HG03521 (cell line): Measurements from ENCODE around the gene VAV1.

Source experiments
- ATAC-seq: cut with Tn5 transposase; IDR thresholded peaks from one replicate; pipeline ENCODE4 v1.9.1; 2021; ENCODE audit warnings: mild to moderate bottlenecking, moderate library complexity; ENCODE audit not compliant: unreplicated experiment

The VAV1 gene, protein sequence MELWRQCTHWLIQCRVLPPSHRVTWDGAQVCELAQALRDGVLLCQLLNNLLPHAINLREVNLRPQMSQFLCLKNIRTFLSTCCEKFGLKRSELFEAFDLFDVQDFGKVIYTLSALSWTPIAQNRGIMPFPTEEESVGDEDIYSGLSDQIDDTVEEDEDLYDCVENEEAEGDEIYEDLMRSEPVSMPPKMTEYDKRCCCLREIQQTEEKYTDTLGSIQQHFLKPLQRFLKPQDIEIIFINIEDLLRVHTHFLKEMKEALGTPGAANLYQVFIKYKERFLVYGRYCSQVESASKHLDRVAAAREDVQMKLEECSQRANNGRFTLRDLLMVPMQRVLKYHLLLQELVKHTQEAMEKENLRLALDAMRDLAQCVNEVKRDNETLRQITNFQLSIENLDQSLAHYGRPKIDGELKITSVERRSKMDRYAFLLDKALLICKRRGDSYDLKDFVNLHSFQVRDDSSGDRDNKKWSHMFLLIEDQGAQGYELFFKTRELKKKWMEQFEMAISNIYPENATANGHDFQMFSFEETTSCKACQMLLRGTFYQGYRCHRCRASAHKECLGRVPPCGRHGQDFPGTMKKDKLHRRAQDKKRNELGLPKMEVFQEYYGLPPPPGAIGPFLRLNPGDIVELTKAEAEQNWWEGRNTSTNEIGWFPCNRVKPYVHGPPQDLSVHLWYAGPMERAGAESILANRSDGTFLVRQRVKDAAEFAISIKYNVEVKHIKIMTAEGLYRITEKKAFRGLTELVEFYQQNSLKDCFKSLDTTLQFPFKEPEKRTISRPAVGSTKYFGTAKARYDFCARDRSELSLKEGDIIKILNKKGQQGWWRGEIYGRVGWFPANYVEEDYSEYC

DNA sequence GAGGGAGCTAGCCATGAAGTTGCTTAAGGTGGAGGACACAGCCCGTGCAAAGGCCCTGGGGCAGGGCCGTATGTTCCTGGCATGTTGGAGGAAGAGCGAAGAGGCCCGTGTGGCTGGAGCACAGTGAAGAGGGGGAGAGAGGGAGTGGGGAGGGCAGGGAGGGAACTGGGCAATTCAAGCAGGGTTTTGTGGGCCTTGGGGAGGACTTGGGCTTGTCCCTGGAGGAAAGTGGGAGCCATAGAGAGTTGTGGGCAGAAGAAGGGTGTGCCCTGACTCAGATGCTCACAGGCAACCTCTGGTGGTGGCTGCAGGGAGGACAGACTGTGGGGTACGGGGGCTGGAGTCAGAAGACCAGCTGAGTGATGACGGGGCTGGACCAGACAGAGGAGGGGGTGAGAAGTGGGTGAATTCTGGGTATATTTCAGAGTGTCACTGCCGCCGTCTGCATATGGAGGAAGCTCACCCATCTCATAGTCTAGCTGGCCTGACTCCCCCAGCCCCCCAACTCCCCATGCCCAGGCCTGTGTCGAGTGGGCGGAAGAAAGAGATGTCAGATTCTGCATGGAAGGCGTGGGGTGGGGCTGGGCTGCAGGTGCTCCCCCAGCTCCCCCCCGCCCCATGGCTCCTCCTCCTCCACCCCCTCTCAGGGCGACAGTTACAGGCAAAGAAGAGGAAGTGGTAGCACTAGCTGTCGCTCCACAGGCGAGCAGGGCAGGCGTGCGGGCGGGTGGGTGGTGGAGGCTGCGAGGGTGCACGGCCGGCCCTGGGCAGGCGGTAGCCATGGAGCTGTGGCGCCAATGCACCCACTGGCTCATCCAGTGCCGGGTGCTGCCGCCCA is at the start of gene VAV1:
TSS of gene VAV1 (plus strand) at position 681 of the 838 bp plus-strand sequence. CDS start at position 781, 100 bp downstream.
- no peak for ATAC-seq

DNA sequence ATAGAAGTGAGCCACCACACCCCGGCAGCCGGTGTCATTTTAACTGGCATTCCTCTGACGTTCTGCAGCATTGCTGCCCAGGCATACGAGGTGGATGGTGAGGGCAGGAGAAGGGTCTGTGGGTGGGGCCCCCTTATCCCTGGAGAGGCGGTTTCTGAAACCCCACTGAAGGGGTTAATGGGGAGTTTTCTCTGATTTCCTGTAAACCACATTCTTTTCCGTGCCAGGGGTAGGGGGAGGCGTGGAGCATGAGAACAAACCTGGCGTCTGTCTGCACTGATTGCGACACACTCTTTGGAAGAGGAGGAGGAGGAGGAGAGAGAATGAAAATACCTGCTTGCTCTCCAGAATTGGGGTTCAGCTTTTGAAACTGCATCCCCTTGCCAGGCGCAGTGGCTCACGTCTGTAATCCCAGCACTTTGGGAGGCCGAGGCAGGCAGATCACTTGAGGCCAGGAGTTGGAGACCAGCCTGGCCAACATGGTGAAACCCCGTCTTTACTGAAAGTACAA is 49.3 kb upstream of the VAV1 start:
- ATAC-seq, result no peak

DNA sequence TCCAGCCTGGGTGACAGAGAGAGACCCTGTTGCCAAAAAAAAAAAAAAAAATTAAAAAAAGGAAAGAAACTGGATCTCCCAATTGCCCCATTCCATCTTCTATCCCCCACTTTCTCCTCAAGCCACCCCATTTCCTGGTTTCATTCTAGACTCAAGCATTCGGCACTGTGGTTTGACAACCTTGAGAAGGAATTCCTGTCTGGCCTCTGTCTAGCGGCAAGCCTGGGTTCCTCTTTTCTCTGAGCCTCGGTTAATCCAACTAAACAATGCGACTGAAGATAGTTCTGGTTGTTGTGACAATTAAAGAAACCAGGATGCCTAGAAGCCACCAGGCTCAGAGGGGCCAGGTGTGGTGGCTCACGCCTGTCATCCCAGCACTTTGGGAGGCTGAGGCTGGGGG is 48.8 kb upstream of the VAV1 start:
- ATAC-seq, result no peak

DNA sequence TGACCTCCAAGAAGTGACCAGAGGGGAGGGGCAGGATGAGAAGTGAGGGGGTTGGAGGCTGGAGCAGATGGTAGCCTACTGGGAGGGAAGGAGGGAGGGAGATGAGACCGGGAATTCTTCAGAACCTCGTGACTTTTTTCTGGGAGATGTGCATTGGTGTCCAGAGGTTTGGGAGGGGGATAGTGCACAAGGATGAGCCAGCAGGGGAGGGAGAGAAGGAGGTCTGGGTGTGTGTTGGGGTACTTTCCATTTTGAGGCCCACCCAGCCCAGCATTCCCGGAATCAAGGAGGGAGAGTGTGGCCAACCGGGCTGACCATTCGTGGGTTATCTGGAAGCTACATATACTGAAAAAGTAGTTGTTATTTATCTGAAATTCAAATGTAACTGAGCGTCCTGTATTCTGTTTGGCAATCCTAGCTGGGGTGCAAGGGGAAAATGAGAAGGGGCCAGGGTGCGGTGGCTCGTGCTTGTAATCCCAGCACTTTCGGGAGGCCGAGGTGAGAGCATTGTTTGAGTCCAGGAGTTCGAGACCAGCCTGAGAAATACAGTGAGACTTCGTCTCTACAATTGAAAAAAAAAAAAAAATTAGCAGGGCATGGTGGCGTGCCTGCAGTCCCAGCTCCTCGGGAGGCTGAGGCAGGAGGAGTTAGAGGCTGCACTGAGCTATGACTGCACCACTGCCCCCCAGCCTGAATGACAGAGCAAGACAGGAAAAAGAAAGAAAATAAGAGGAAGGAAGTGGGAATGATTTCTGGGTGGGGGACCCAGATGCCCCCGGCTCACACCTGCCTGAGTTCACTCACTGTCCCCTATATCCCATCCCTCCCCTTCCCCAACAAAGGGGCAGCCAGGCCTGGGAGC is 47.6 kb upstream of the VAV1 start:
- ATAC-seq, result no peak

DNA sequence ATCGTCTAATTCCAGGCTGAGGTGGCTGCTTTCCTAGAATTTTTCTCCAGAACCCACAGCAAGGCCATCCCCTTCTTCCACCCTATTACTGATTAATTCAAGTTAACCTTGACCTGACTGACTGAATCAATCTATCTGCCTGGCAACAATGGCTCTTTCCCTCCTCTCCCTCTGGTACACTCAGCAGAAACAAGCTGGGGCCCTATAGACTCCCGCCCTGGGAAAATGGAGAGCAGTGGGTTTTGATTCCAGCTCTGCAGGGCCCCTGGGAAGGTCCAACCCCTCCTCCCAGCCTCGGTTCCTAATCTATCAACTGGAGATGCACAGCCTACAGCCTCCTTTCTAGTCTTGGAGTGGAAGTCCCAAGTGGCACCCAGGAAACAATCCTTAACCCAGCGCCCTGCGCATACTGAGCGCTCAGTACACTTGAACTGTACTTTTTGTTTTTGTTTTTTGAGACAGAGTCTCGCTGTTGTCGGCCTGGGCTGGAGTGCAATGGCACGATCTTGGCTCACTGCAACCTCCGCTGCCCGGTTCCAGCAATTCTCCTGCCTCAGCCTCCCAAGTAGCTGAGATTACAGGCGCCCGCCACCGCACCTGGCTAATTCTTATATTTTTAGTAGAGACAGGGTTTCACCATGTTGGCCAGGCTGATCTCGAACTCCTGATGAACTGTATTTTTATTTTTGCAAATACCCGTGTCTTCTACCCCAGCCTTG is 46.8 kb upstream of the VAV1 start:
- no peak for ATAC-seq

DNA sequence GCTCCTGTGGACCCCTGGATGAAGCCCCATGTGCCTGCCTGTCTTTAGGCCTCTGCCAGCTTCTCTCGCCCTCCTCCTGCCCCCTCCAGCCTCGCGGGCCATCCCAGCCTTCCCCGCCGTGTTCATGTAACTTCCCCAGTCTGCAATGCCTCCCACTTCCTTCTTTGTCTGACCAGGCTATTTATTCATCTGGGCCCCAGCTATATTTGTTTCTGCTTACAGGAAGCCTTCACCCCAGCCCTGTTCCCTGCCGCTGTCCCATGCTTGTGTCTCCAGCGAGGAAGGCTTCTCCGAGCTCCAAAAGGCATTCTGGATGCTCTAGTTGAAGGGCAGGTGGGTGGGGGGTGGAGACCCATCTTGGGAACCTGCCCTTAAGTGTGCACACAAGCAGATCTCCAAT is 44.2 kb upstream of the VAV1 start:
- ATAC-seq, result no peak

DNA sequence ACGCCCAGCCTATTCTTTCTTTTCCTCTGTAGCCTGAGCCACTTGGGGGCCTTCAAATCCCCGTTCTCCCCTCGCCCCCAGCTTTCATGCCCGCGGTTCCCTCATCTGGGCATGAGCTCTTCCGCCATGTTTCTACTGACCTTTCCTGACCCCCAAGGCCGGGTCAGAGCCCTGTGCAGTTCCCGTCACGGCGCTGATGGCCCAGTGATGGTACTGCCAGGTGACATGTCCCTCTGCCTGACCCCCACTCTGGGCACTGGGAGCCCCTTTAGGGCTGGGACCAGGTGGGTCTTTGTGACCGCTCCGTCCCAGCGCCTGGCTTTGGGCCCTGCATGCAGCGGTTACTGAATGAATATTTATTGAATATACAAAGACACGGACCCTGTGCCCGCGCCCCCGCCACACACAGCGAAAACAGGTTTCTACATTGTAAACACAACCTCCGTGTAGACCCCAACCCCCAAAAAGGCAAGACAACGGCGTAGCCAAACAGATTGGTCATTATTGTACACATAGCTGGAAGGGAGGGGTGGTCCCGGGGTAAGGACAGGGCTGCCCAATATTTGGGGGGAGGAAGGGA is 42.8 kb upstream of the VAV1 start:
- no peak for ATAC-seq

DNA sequence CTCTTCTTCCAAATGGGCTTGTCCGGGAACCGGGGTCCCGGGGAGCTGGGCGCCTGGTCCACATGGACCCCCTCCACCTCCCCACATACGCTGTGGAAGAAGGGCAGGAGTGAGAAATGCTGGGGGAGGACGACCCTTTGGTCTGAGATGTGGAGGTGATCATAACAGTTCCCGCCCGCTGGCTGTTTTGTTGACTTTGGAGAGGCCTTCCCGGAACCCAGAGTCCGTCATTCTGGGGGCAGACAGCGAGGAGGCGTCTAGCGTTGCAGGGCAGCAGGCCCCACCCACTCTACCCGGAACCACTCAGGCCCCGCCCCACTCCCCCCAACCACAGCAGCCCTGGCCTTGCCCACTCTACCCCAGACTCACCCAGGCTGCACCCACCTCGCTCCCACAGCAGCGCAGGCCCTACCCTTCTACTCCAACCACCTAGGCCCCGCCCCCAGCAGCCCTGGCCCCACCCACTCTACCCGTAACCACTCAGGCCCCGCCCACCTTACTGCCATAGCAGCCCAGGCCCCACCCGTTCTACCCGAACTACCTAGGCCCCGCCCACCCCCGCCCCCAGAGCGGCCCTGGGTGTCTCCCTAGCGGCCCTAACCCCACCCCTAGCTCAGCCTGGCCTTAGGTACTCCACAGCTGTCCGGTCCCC is 42.2 kb upstream of the VAV1 start:
- ATAC-seq, result no peak

DNA sequence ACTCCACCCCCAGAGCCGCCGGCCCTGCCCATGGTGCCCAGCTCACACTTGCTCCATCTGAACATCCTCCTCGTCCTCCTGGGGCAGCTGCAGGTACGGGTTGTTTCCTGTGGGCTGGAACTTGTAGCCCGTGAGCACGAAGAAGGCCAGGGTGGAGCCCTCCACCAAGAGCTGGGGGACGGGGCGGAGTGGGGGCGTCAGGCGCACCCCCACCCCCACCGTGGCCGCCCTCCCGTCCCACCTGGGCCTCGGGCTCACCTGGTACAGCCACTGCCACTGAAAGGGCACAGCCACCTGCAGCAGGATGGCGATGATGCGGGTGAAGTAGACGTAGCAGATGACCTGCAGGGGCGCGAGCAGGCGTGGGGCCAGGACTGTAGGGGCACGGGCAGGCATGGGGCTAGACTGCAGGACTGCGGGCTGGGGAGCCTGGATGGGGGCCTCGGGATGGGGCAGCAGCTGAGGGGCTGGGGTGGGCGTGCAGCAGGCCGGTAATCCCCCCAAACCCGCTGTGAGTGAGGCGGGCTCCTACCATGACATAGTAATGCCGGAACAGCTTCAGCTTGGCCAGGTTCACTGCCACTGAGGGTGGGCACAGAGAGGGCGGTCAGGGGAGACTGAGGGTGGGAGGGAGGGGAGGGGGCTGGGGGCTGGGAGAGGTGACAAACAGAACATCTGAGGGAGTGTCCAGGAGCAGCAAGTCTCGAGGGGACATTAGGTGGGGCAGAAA is 41.4 kb upstream of the VAV1 start:
- no peak for ATAC-seq

DNA sequence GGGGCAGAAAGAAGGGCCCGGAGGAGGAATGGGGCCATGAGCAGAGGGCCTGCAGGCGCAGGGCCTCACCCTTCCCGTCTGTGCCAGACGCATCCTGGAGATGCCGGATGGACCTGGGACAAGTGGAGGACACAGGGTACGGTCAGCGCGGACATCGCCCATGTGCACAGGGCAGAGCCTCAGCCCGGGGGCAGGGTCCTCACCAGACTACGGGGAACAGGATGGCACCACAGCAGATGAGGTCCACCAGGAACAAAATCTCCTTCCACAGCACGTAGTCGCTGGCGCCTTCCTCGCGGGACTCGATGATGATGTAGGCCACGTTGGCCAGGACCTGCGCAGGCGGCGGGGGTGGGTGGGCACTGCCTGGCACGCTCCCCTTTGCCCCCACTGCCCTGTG is 40.7 kb upstream of the VAV1 start:
- ATAC-seq, result no peak

DNA sequence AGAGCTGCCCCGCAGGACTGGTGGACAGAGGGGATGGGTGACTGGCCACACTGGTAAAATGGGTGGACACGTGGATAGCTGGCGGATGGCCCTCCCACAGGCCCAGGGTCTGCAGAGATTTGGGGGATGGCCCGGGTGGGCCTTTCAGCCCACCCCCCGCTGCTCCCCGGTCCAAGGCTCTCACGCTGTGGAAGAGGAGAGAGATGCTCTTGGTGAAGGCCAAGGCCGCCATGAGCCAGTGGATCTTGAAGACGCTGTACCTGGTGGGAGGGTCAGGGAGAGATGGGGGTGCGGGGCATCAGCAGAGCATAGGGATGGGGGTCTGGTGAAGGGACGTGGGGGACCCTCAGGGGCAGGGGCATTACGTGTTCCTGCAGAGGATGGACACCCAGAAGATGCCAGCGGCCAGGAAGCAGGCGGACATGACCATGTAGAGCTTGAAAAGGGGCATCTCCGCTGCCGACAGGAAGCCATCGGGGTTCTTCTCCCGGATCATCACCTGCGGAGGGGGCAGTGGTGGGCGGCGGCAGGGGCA is 39.6 kb upstream of the VAV1 start:
- no peak for ATAC-seq

DNA sequence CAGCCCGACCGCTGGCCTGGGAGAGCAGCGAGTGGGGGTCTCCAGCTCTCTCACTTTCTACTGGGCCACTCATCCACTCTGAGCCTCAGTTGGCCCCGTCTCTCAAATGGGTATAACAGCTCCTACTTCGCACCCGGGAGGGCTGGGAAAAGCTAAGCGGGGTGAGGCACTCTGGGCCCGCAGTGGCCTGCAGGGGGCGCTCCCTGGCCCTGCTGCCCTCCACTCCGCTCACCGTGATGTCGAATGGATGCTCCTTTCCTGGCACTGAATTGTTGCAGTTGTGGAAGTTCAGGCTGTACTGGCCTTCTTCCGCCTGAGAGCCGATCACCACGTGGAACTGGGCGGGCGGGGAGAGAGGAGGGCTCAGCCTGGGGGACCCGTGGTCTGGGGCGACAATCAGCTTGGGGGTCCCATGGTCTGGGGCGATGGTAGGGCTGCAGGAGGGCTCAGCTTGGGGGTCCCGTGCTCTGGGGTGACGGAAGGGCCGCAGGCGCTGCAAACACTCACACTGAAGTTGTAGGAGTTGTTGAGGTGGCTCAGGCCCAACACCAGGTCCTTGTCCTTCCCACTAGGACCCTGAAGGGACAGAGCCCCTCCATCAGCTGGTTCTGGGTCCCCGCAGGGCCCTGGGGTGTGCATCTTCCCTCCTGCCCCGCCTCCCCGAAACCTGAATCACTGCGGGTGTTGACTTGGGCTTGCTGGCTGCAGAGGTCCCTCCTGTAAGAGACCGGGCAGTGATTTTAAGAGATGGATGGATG is 39.0 kb upstream of the VAV1 start:
- ATAC-seq, result no peak

DNA sequence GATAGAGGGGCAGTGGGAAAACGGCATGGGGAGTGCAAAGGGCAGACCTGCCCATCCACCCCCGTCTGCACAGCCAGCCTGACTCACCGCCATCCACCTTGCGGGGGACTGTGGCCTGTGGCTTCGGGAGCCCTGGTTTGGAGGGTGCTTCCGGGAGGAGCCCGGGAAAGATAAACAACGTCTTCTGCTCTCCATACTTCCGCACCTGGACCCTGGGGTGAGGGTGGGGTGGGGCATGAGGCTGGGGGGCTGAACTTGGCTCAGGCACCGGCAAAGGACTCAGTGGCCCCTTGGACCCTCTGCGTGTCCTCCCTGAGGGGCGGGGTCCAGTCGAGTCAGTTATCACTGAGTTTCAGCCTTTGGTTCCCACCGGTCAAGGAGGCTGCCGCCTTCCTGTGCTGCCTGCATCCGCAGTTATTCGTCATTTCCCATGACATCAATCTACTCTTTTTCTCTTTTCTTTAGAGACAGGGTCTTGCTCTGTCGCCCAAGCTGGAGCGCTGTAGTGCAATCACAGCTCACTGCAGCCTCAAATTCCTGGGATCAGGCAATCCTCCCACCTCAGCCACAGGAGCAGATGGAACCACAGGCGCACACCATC is 38.3 kb upstream of the VAV1 start:
- no peak for ATAC-seq

DNA sequence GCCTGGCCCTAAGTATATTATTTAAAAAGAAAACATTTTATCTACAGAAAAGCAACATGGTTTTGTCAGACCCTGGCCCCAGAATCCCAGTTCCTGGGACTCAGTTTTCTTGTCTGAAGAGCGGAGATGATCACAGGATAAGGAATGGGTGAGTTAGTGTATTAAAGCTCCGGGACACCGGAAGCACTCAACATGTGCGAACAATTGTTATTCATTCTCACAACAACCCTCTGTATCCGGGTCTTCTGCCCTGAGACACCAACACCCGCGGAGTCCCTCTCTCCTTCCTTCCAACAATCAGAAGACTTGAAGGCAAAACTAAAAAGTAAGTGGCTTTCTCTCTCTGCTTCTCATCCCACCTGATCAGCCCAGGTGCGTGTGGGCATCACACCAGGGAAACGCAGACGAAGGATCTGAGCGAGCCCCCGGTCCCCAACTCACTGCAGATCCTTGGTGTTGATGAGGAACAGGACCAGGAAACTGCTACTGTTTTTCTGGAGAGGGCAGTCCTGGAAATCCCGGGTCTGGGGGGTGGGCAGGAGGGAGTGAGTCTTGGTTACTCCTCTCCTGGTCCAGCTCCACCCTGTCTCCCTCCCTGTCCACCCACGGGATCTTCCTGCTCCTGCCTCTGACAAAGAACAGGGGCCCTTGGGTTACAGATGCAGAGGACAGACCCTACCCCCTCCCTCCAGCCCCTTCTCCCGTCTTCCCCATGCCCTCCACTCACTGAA is 37.2 kb upstream of the VAV1 start:
- ATAC-seq, result no peak

DNA sequence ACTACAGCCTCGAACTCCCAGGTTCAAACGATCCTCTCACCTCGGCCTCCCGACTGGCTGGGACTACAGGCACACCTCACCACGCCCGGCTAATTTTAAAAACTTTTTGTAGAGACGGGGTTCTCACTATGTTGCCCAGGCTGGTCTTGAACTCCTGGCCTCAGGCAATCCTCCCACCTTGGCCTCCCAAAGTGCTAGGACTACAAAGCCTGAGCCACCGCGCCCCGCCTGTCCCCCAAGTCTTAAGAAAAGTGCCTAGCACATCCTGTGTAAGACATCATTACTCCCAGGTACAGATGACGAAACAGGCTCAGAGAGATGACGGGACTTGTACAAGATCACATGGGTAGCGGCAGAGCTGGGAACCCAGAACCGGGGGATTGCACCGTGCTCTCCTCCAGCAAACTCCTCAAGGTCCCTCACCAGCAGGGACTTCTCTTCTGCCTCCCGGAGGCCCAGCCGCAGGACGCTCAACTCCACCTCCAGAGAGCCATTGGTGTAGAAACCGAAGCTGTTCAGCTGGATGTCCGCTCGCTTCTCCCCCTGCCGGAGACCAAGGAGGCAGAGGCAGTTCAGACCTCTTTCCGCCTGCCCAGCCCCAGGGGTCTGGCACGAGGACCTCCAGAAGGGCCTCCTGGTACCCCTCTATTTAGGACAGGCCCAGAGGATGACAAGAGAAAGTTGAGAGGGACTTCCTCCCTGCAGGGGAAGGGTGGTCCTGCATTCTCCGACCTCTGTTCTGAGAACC is 36.2 kb upstream of the VAV1 start:
- no peak for ATAC-seq
